ENCODE results near the gene KCTD16. TPM values are rescaled to one million over a fixed set of nuclear protein-coding genes. Genes with fewer than 3 reads are reported as not detected.

KCTD16 gene
- total RNA-seq, 1 donor from 2014 or later: 4.8 TPM

DNA sequence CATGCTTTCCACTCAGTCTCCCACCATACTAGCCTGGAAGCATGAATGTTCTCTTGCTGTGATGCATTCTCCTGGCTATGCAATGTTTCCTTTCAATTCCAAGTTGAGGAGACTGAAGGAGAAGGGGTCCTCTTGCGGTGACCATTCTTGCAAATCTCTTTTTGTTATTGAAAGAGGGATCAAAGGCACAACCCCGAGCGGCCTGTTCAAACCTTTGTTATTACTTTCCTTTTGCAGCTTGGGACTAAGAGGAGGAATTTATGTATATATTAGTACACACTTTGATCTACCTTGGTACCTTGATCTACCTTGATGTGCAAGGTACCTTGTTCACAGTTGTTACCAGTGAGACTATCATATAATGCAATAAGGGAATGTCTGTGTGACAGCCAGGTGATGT lies 147.3 kb downstream of the KCTD16 start:
- Mint-ChIP-seq H3K4me1 (peaks cover 18% of the 10 kb centered on the region), H3K9me3 (no peaks in the 10 kb centered on the region), H3K4me3 (no peak overlapping the region), H3K36me3 (no peaks in the 10 kb centered on the region), H3K27ac (no peak overlapping the region), H3K27me3 (ENCODE audit: low read depth) (peaks cover 5% of the 10 kb centered on the region)
- DNase-seq (ENCODE audit: low spot score in 2 of 2, unreplicated experiment in 2 of 2): no peak
- TF ChIP-seq CTCF (IDR thresholded peaks at IDR 0.05; ENCODE audit: unreplicated experiment): no peak

DNA sequence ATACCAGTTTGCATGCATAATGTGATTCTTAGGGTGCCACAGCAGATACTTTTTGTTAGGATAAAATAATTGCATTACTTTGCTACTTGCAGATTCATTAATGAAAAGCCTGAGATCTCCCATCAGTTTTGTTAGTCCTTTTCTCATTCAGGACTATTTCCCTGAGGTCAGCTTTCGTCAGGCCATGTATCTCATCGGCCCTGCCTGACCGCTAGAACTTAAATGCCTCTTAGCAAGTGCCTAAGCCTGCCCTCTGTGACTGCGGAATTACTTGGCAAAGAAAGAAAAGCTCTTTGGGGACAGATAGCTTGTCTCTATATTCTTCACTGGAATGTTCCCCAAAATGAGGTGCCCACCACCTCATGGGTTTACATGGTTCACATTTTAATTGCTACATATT lies 147.8 kb downstream of the KCTD16 start:
- peaks cover 13% of the 10 kb centered on the region for H3K4me1 Mint-ChIP-seq
- H3K27me3 Mint-ChIP-seq (ENCODE audit: low read depth): peaks cover 5% of the 10 kb centered on the region
- H3K36me3 Mint-ChIP-seq: no peaks in the 10 kb centered on the region
- DNase-seq (ENCODE audit: low spot score in 2 of 2, unreplicated experiment in 2 of 2): no peak
- H3K9me3 Mint-ChIP-seq: no peaks in the 10 kb centered on the region
- no peak overlapping the region for H3K27ac Mint-ChIP-seq
- no peak for TF ChIP-seq CTCF (IDR thresholded peaks at IDR 0.05; ENCODE audit: unreplicated experiment)
- H3K4me3 Mint-ChIP-seq: no peak overlapping the region

DNA sequence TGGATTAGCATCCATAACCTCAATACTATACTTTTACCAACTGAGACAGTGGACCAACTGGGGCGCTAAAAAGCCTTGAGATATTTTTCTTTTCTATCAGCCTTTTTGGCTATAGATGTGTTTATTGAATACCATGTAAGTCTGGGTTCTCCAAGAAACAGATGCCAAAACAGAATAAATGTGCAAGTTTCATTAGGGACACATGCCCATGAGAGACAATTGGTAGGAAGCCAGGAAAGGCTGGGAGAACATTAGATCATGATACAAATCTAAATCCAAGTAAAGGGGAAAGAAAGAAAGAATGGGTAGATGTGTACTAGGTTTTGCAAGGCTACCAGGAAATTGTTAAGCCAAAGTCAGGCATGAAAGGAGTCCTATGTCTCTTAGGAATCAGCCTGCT lies 152.5 kb downstream of the KCTD16 start:
- Mint-ChIP-seq H3K27me3 (ENCODE audit: low read depth) (peaks cover 1% of the 10 kb centered on the region), H3K4me3 (no peak overlapping the region), H3K4me1 (no peaks in the 10 kb centered on the region), H3K27ac (no peak overlapping the region), H3K9me3 (no peaks in the 10 kb centered on the region), H3K36me3 (no peaks in the 10 kb centered on the region)
- TF ChIP-seq CTCF (IDR thresholded peaks at IDR 0.05; ENCODE audit: unreplicated experiment): no peak
- no peak for DNase-seq (ENCODE audit: low spot score in 2 of 2, unreplicated experiment in 2 of 2)

GRCh38 chr5:144325532-144325931 lies 154.9 kb downstream of the KCTD16 start:
- DNase-seq (ENCODE audit: low spot score in 2 of 2, unreplicated experiment in 2 of 2): no peak
- no peak for TF ChIP-seq CTCF (IDR thresholded peaks at IDR 0.05; ENCODE audit: unreplicated experiment)

GRCh38 chr5:144328494-144328893 lies 157.8 kb downstream of the KCTD16 start:
- H3K4me1 Mint-ChIP-seq: peaks cover 3% of the 10 kb centered on the region
- no peaks in the 10 kb centered on the region for H3K36me3 Mint-ChIP-seq
- H3K4me3 Mint-ChIP-seq: no peak overlapping the region
- no peaks in the 10 kb centered on the region for H3K27me3 Mint-ChIP-seq (ENCODE audit: low read depth)
- TF ChIP-seq CTCF (IDR thresholded peaks at IDR 0.05; ENCODE audit: unreplicated experiment): no peak
- H3K9me3 Mint-ChIP-seq: no peaks in the 10 kb centered on the region
- no peak overlapping the region for H3K27ac Mint-ChIP-seq
- DNase-seq (ENCODE audit: low spot score in 2 of 2, unreplicated experiment in 2 of 2): no peak

More at GRCh38 chr5:144325532-144325931, 154.9 kb downstream of the KCTD16 start:
- H3K27ac Mint-ChIP-seq: no peak overlapping the region
- H3K4me3 Mint-ChIP-seq: no peak overlapping the region
- H3K9me3 Mint-ChIP-seq: no peaks in the 10 kb centered on the region
- H3K27me3 Mint-ChIP-seq (ENCODE audit: low read depth): peaks cover 1% of the 10 kb centered on the region
- H3K36me3 Mint-ChIP-seq: no peaks in the 10 kb centered on the region
- no peaks in the 10 kb centered on the region for H3K4me1 Mint-ChIP-seq

GRCh38 chr5:144328980-144329379 lies 158.3 kb downstream of the KCTD16 start:
- no peak for TF ChIP-seq CTCF (IDR thresholded peaks at IDR 0.05; ENCODE audit: unreplicated experiment)
- no peaks in the 10 kb centered on the region for H3K36me3 Mint-ChIP-seq
- H3K9me3 Mint-ChIP-seq: no peaks in the 10 kb centered on the region
- H3K27me3 Mint-ChIP-seq (ENCODE audit: low read depth): no peaks in the 10 kb centered on the region
- H3K27ac Mint-ChIP-seq: no peak overlapping the region
- no peak for DNase-seq (ENCODE audit: low spot score in 2 of 2, unreplicated experiment in 2 of 2)
- H3K4me1 Mint-ChIP-seq: peaks cover 3% of the 10 kb centered on the region
- no peak overlapping the region for H3K4me3 Mint-ChIP-seq

Measured in mesothelial cell of epicardium (in vitro differentiated cells).